ENCODE results near the gene CHIT1.
"Not testable (repeated sequence)": the region's sequence is repeated elsewhere in the genome, so short reads cannot be mapped to it uniquely, and the experiment has no call there.

CHIT1 gene

DNA sequence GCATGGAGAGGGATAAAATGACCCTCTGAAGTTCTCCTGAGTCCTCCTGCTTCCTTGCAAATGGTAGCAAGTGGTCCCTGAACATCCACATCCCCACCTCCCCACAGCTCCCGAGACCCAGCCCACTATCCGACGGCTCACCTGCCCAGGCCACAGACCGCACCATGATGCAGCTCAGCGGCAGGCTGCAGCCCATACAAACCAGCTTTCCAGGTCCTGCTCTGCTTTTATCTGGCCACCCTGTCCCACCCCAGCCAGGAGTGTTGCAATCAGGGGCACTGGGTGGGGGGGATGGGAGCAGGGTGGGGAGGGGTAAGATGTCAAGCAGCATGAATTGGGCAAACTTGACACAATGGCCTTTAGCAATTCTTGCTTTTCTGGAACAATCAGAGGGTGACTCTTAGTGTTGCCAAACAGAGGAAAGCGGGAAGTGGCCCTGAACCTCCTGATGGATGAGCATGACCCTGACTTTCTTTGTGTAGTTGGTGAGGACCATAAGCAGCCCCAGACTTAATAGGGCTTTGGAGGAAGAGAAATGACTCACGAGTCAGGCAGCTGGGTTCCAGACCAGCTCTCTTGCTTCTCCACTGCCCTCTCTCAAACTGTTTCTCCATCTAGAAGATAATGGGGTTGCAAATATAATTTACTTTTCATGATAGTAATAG, at the start of gene CHIT1:
CHIT1 (minus strand) TSS at position 203 of the 665 bp plus-strand sequence; CDS start at position 166, 37 bp downstream.
- DNase-seq = no peak

- no peak for DNase-seq
These were observed 49.5 kb upstream of the CHIT1 start for GRCh38 chr1:203278885-203279406.

- DNase-seq = peak; percentile 75 to 83 (median 82)
These were observed 48.8 kb upstream of the CHIT1 start for GRCh38 chr1:203278082-203278884.

DNA sequence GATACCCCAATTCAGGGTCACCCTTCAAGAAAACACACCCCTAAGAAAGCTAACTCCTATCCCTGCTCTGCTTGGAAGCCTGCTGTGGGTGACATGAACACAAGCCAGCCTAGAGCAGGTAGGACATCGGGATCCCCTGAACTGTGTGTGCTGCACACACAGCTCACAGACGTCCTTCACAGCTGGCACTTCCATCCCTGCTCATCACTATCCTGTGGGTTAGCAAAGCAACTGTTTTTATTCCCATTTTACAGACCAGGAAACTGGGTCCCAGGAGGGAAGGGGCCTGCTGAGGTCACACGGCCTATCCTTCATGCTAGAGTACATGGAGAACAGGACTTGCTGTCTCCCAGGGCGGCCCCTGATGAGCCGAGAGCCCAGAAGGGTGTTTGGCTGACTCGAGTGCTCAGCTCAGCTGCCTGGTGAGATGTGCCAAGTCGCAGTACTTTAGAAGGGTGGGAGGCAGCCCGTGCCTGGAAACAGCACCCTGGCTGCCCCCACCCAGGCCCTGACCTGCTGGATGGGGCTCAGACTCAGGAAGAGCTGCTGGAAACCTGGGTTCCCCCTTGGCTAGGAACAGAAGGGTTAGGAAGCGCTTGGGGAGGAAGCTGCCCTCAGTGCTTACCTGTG, 47.6 kb upstream of the CHIT1 start:
- DNase-seq = no peak

DNA sequence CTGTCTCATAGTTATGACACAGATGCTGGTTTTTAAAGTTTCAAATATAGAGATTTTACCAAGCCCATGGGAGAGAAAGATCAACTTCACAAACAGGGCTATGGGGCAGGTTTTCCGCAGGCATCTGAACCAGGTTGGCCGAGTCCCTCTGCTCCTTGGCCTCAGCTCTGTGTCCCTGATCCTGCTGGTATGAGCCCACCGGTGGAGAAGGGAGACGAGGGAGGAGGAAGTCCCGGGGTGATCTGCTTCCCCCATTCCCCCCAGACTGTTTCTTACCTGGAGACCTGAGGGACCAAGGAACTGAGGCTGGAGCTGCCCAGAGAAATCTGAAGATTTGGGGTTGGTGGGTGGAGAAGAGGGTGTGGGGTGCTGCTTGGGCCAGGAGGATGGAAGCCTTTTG, 46.9 kb upstream of the CHIT1 start:
- no peak for DNase-seq

- no peak for DNase-seq
These were observed 46.3 kb upstream of the CHIT1 start for GRCh38 chr1:203275656-203276272.

DNA sequence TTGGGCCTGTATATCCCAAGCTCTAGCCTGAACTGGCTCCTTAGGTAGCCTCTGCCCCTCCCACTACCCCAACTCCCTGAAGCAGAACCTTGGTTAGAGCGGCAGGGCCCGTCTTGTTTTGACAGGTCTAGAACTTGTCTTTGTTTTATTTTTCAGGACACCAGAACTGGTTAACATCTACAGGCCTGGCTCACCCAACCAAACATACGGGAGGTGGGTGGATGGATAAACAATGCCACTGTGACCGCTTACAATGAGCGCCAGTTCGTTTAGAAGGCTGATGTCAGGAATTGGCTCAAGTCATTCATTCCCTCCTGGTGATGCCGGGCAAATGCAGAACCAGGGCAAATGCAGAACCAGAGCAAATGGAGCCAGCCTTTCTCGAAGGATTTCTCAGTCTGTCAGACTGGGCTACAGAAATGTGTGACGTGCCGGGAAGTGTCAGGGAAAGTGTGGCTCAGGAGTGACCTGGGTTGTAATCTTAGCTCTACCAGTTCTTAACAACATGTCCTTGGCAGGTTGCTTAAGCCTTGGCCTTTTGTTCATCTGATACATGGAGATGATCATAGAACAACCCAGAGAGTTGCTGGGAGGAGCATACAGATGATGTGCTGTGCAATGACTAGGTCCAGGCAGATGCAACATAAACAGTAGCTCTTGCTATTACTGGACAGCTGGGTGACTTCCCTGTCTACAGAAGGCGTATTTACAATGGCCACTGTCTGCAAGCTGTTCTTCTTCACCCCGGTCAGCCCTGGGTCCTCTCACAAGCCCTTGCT, 45.3 kb upstream of the CHIT1 start:
- DNase-seq = no peak

DNA sequence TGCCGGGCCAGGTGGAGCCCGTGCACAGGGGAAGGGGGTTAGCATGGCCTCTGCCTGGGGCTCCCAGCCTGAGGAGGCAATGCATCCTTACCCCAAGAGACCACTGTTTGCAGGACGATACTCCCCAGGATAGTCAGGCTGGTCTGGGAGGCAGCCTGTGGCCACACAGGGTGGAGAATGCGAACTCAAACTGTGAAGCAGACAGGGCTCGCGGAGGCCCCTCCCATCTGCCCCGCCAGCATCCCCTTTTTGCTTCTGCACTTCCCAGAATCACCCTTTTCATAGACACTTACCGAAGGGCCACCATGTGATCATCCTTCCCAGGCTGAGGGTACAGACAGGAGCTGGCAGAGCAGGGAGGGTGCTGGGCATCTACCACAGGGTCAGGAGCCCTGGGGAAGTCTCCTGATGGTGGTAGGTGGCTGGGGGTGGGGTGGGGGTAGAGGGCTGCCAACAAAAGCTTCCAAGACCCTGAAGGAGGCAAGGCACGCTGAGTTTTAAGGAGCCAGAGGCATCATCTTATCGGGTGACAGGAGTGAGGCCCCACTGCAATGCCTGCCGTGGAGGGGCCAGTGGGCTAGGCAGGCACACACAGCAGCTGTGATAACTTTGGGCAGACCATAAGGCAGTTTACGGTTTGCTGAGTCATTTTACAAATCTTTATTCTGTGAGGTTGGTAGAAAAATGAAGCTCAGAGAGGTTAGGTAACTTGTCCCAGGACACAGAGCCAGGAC, 44.6 kb upstream of the CHIT1 start:
- DNase-seq = peak in 1 of 3 experiments; percentile 45

DNA sequence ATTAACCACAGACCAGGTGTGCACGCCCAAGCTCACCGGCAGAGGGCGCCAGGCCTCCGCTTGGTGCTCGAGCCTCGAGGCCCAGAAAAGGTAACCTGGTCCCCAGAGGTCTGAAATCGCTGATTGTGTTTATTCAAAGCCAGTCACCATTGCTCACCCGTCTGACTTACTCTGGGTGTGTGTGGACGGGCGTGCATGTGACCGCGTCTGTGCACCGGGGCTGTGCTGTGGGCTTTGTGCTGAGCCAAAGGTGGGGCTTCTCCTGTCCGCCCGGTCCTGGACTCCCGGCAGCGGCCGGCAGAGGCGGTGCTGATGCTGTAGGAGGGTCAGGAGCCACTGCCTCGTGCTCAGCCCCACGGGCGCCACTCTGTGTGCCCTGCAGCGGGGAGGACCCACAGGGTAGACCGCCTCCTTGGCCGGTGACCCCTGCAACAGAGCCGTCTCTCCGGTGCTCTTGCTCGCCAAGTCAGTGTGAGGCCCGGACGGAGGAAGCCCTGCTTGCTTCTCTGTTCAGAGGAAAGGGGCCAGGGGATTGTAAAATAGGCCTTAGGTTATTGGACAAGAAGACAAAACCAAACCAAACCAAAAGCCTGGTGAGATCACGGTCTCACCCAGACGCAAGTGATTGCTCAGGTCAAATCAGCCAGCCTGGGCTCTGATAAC, 43.9 kb upstream of the CHIT1 start:
- DNase-seq = peak; percentile 80 to 99 (median 93)

GRCh38 chr1:203272633-203273205, 43.2 kb upstream of the CHIT1 start:
- DNase-seq = no peak

DNA sequence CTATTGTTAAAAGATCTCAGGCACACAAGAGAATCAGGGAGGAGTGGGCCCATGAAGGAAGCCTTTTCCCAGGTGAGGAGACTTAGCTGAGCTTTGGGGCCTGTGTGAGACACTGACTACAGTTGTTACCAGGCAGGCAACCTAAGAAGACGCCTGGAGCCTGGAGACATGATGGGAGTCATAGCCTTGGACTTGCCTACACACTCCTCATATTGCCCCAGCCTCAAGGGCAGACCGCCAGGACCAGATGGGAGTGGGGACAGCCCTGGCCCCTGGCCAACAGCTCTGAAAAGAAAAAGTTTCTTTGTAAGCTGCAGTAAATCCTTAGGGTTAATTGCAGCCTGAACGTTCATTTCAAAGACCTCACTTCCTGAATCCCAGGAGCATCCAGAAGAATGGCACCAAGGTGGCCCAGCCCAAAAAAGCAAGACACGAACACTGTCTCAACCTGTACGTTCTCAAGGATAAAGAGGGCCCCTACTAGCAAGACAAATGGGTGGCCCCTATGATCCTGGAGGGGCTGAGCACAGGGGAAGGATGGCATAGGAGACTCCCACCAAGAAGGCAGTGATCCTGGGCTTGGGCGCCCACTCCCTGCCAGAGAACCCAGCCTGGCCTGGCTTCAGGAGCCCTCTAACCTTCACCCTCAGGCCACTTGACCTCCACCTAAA, 42.6 kb upstream of the CHIT1 start:
- no peak for DNase-seq

DNA sequence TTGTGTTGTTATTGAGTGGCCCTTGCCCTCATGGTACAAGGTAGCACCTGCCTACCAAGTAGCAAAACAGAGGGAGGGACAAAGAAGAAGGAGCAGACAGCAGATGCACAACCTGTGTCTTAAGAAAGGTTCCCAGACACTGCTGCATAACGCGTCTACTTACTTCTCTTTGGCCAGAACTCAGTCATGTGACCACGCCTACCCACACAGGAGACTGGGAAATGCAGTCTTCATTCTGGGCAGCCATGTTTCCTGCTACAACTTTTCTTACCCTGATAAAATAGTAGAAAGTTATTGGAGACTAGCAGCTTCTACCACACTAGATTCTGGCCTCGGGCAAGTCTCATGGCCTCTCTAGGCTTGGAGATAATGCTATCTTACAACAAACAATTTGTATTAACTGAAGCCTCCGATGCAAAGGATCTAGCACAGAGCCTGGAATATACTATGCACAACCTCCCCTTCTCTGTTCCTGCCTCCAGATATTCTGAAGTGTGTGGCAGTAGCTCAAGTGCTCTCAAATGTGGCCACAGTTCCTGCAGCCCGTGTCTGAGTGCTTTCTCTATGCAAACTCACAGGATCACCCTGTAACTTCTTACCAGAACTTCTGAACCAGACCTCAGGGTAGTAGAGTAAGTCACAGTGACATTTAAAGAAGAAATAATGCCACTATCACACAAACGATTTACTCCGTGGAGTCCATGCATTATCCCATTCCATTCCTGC, 41.7 kb upstream of the CHIT1 start:
- DNase-seq = peak in 2 of 3 experiments; percentile 49 to 92

DNA sequence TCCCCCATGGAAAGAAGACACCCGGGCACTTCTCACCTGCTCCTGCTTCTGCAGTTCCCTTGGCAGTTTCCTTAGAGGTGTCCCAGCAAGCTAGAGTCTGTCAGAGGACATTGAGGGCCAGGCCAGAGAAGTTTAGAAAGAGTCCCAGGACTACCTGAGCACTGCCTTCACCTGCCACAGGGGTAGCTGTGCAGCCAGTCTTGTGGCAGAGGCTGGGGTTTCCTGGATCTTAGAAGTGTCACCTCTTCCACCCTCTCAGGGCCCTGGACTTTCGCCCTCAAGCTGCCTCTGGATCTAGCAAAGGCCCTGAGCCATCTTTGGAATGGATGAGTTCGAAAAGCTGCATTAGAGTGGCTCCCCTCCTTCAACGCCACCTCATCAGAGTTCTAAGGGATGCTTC, 41.0 kb upstream of the CHIT1 start:
- DNase-seq = no peak

DNA sequence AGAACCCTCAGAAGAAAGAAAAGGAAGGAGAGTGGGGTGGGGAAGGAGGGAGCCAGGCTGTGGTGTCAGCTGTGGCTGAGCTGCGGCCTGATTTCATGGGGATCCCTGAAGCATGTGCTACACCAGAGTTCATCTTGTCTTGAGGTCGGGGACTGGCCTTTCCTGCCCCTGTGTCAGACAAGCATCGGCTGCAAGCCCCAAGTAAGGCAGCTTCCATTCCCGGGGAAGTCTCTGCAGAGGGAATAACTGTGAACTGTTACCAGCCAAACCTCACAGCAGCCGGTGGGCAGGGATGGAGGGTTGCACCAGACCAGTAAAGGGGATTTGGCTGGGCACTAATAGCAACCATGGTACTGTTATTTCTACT, 40.2 kb upstream of the CHIT1 start:
- no peak for DNase-seq

DNA sequence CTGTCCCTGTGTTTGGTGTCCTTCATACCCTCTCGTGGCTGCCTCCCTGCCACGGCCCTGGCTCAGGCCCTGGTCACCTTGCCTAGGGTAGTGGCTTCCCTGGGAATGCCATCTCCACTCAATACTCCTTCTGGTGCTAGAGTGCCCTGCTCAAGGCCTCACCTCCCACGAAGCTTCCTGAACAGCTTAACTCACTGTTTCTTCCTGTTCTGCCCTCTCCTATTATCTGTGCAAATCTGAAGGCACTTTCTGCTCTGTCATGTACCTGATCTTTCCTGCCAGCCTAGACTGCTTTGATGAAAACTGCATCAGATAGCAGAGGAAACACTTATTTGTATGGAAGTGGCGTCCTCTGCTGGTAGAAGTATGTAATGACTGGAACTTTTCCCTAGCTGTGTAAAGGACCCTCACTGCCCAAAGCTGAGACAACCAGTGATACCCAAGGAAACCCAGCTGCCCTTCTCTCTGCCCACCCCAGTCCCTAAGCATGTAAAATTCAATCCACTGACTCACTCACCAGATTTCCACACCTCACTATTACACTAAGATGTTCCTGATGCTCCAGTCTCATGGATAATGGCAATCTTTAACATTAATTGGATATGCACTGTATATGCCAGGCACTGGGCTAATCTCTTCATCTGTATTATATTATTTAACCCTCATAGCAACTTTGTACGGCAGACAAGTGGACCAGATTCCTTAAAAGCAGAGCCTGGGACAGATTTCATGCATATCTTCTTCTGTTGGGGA, 39.6 kb upstream of the CHIT1 start:
- DNase-seq = peak; percentile 63 to 96 (median 92)

- DNase-seq = no peak
These were observed 38.4 kb upstream of the CHIT1 start for GRCh38 chr1:203267912-203268311.

DNA sequence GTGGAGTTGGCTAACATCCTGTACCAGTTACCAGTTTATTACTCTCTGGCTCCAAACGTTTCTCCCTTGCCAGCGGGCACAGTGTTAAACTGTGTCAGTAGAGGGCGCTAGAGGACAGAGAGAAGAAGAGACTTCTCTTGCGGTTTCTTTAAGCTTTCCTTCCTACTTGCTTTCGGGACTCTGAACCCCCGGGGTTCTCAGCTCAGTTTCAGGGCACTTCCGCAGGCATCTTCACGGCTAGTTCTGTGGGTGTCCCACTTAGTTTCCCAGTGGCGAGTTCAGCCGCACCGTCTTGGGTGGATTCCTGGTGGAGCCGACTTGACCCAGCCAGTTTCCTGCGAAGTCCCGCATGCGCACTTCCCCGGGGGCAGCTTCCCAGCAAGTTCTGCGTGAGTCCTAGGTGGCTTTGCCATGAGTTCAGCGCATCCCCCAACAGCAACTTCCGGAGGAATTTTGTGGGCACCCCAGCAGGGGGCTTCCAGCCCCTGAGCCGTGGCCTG, 37.9 kb upstream of the CHIT1 start:
- peak; percentile 56 to 99 (median 85) for DNase-seq

DNA sequence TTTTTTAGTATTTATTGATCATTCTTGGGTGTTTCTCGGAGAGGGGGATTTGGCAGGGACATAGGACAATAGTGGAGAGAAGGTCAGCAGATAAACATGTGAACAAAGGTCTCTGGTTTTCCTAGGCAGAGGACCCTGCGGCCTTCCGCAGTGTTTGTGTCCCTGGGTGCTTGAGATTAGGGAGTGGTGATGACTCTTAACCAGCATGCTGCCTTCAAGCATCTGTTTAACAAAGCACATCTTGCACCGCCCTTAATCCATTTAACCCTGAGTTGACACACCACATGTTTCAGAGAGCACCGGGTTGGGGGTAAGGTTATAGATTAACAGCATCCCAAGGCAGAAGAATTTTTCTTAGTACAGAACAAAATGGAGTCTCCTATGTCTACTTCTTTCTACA, 36.7 kb upstream of the CHIT1 start:
- not testable (repeated sequence) for DNase-seq

All from NCI-H1417 (cell line).